Hepatic stellate cell (primary cell): ENCODE data around the gene DPP6.
"Not testable (repeated sequence)": the region's sequence is repeated elsewhere in the genome, so short reads cannot be mapped to it uniquely, and the experiment has no call there.

Source experiments
- DNase-seq: peaks from one replicate; pipeline ENCODE4 v3.0.0; 2011; ENCODE audit warnings: low spot score

Gene DPP6

GRCh38 chr7:154051643-154052529, at the start of gene DPP6:
Gene DPP6, plus strand, starts transcription at chr7:154052398.
- DNase-seq: not testable (repeated sequence)

- DNase-seq: not testable (repeated sequence)
Observed at GRCh38 chr7:154009423-154009911, 42.7 kb upstream of the DPP6 start.

GRCh38 chr7:154010726-154011568, 41.3 kb upstream of the DPP6 start:
- DNase-seq: not testable (repeated sequence)

- not testable (repeated sequence) for DNase-seq
Observed at GRCh38 chr7:154012800-154013199, 39.4 kb upstream of the DPP6 start.

- DNase-seq: not testable (repeated sequence)
Observed at GRCh38 chr7:154015636-154016035, 36.6 kb upstream of the DPP6 start.

DNA sequence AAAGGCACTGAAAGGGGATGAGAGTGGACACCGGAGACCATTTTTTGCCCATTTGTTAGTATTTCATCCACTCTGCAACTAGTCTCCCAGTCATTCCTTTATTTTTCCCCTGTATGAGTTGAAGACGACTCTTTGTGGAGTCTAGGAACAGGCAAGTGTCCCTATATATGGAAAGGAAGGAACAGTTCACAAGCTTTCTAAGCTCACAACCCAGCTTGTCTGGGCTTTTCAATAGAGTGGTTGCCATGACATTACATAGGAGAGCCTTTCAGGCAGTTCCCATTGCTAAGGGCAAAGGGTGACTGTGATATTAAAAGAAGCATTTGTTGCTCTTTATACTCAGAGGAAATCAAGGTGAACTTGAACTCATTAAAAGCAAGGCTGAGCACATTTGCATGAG, 33.8 kb upstream of the DPP6 start:
- not testable (repeated sequence) for DNase-seq

DNA sequence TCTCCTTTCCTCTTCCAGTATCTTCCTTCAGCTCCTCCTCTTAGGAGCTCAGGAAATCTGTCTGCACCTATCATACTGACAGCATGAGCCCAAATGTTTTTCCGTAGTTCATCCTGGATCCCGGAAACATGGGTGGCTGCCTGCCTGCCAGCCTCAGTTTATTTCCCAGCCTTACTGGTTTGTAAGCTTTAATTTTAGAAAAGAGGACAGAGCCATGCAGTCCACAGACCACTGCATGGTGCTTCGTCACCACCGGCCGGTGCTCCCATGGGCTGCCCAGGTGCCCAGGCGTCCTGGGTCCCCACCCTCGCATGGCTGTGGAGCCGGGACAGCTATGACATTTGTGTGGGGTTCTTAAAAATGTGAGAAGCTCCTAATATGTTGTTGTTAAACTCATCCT, 24.4 kb upstream of the DPP6 start:
- DNase-seq: not testable (repeated sequence)

- DNase-seq: not testable (repeated sequence)
Observed at GRCh38 chr7:154030476-154031080, 21.6 kb upstream of the DPP6 start.

- not testable (repeated sequence) for DNase-seq
Observed at GRCh38 chr7:154039466-154040165, 12.6 kb upstream of the DPP6 start.

GRCh38 chr7:154050394-154050793, 1.8 kb upstream of the DPP6 start:
- not testable (repeated sequence) for DNase-seq

DNA sequence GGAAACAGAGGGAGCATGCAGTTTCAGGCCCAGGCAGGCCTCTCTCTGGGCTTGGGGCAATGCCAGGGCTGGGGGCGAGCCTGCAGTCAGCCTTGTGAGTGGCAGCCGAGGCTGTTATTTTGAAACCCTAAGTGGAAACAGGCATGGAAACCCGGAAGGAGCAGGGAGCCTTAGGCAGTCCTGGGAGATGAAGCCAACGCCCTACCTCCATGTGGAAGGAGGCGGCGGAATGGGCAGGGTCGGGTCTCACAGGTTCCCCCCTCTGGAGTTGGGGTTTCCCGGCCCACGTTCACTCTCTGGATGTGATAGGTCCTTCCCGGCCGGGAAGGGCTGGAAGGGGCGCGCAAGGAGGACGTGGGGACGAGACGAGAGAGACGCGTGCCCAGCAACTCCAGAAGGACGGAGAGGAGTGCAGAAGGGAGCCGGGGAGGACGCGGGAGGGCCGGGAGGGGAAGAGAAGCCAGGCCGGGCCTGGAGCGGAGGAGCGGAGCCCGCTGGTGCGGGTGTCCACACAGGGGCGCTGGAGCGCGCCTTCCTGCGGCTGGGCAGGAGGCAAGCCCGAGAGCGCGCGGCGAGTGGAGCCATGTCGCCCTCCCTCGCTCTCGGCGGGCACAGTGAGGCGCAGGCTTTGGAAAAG, 1.1 kb upstream of the DPP6 start:
- not testable (repeated sequence) for DNase-seq

DNA sequence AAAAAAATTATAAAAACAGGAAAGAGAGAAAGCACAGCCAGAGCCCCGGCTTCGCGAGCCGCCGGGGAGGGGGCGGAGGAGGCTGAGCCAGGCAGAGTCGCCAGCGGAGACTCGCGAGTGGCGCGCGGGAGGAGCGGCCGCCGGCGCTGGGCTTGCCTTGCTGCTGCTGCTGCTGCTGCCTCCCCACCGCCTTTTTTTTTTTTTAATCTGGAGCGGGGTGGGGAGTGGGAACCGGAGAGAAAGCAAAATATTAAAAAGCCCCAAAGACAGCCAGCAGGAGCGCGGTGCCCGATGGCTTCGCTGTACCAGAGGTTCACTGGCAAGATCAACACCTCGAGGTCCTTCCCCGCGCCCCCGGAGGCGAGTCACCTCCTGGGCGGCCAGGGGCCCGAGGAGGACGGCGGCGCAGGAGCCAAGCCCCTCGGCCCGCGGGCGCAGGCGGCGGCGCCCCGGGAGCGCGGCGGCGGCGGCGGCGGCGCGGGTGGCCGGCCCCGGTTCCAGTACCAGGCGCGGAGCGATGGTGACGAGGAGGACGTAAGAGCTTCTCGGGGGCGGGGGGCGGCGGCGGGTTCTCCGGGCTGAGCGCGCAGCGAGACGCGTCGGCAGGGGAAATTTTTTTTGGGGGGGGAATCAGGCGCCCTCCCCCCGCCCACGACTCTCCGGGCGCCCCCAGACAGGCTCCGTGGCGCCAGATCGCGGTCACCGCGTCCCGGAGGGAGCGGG, 493 bp downstream of the DPP6 start:
- not testable (repeated sequence) for DNase-seq

GRCh38 chr7:154053466-154054312, 1.5 kb downstream of the DPP6 start:
- not testable (repeated sequence) for DNase-seq

DNA sequence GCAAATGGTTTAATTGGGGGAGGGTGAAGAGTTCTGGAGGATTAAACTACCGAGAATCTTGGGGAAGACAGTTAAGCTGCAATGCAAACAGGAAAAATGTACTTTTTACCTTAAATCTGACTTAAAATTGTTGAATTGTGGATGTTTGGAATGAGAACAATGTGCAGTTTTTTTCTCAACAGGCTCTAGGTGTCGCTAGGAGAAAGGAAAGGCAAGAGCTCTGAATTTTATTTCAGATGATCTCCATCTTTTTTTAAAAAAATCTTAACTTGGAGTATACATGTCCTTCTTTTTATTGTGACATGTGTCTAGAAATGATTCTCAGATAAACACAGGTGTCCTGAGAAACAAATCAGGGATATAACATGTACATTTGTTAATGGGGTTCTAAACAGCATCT, 2.5 kb downstream of the DPP6 start:
- DNase-seq: not testable (repeated sequence)

- DNase-seq: peak; percentile 2
Observed at GRCh38 chr7:154055491-154056106, 3.4 kb downstream of the DPP6 start.

DNA sequence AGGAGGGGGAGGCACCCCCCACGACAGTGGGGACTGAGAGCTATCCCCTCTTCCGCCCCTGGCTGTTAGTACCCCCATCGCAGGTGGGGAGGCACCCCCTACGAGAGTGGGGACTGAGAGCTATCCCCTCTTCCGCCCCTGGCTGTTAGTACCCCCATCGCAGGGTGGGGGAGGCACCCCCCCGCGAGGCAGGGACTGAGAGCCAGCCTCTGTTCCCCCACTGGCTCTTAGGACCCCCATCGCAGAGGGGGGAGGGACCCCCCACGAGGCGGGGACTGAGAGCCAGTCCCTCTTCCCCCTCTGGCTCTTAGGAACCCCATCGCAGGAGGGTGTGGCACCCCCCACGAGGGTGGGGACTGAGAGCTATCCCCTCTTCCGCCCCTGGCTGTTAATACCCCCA, 6.6 kb downstream of the DPP6 start:
- DNase-seq: not testable (repeated sequence)

DNA sequence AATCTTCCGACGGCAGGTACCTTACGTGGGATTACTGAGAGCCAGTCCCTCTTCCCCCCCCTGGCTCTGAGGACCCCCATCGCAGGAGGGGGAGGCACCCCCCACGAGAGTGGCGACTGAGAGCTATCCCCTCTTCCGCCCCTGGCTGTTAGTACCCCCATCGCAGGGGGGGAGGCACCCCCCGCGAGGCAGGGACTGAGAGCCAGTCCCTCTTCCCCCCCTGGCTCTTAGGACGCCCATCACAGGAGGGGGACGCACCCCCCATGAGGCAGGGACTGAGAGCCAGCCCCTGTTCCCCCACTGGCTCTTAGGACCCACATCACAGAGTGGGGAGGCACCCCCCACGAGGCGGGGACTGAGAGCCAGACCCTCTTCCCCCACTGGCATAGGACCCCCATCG, 8.4 kb downstream of the DPP6 start:
- not testable (repeated sequence) for DNase-seq

DNA sequence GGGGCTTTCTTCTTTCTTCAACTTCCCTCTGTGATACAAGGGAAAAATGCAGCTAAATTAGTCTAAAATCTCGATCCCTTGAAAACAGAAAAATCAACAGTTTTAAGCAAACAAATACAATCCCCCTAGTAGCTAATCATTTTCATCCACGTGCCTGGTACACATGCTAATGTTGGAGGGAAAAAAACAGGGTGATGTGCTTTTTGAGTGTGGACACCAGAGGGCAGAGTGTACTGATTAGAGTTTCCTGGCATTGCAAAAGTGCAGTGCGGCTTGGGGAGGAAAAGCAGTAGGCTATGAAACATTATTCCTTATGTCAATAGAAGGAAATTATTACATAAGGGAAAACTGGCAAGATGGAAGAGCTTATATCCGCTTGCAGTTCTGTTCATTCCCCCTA, 19.6 kb downstream of the DPP6 start:
- not testable (repeated sequence) for DNase-seq
